Fibroblast of the aortic adventitia (primary cell): ENCODE data around the gene LMX1A. TPM values are rescaled to one million over a fixed set of nuclear protein-coding genes. Genes with fewer than 3 reads are reported as not detected.

Experiments
- DNase-seq: peaks from one replicate; pipeline ENCODE4 v3.0.0-alpha.2; 2010; ENCODE audit warnings: low read depth
- H3K4me3 ChIP-seq: 2 replicates; pipeline ENCODE4 v1.5.1; 2011; ENCODE audit warnings: low read depth, mild to moderate bottlenecking, control low read depth, low read length, moderate library complexity
- CTCF ChIP-seq: IDR thresholded peaks from 2 replicates; pipeline ENCODE4 v1.5.1; 2011; ENCODE audit warnings: mild to moderate bottlenecking, low read length, control low read depth, inconsistent platforms; ENCODE audit not compliant: insufficient read depth
- total RNA-seq: library from RNA; depleted of rRNA; stranded (reverse); fragments of >200 nt; gene quantifications from 2 replicates; pipeline ENCODE4 v1.2.3, GENCODE V29; 2012; ENCODE audit warnings: low replicate concordance

The LMX1A gene
- total RNA-seq, 1 donor = not detected

- no peak overlapping the region for H3K4me3 ChIP-seq
- DNase-seq = peak; percentile 72
- TF ChIP-seq CTCF = peak; percentile 67
Observed at GRCh38 chr1:165257969-165258459, 98.5 kb downstream of the LMX1A start.

GRCh38 chr1:165254896-165255625, 101.5 kb downstream of the LMX1A start:
- no peak for DNase-seq
- TF ChIP-seq CTCF = no peak
- H3K4me3 ChIP-seq = no peak overlapping the region

GRCh38 chr1:165254376-165254775, 102.1 kb downstream of the LMX1A start:
- no peak for DNase-seq
- no peak for TF ChIP-seq CTCF
- no peak overlapping the region for H3K4me3 ChIP-seq

- no peak overlapping the region for H3K4me3 ChIP-seq
- no peak for TF ChIP-seq CTCF
- no peak for DNase-seq
Observed at GRCh38 chr1:165253818-165254254, 102.7 kb downstream of the LMX1A start.

- TF ChIP-seq CTCF = no peak
- no peak overlapping the region for H3K4me3 ChIP-seq
- DNase-seq = no peak
Observed at GRCh38 chr1:165248969-165249571, 107.4 kb downstream of the LMX1A start.

- no peak for TF ChIP-seq CTCF
- DNase-seq = no peak
Observed at GRCh38 chr1:165241952-165242351, 114.6 kb downstream of the LMX1A start.

More at GRCh38 chr1:165241952-165242351, 114.6 kb downstream of the LMX1A start:
- no peak overlapping the region for H3K4me3 ChIP-seq
